AG09309 (cell line): ENCODE results near the gene SCGB1A1.
A peak's percentile ranks its signal among the peaks of the same experiment; 100 is the strongest.

Source experiments
- DNase-seq: peaks from one replicate; pipeline ENCODE4 v3.0.0-alpha.2; 2010; ENCODE audit warnings: low read depth
- H3K4me3 ChIP-seq: 2 replicates; pipeline ENCODE4 v1.5.1; 2011; ENCODE audit warnings: mild to moderate bottlenecking, low read depth, low read length, moderate library complexity; ENCODE audit not compliant: control insufficient read depth
- TF ChIP-seq, protein P1 (sequence below): IDR thresholded peaks from 2 replicates; pipeline ENCODE4 v1.5.1; 2011; ENCODE audit warnings: mild to moderate bottlenecking, low read depth, low read length, inconsistent platforms; ENCODE audit not compliant: insufficient read depth, control insufficient read depth; ENCODE audit errors: missing control alignments

Gene SCGB1A1

DNA sequence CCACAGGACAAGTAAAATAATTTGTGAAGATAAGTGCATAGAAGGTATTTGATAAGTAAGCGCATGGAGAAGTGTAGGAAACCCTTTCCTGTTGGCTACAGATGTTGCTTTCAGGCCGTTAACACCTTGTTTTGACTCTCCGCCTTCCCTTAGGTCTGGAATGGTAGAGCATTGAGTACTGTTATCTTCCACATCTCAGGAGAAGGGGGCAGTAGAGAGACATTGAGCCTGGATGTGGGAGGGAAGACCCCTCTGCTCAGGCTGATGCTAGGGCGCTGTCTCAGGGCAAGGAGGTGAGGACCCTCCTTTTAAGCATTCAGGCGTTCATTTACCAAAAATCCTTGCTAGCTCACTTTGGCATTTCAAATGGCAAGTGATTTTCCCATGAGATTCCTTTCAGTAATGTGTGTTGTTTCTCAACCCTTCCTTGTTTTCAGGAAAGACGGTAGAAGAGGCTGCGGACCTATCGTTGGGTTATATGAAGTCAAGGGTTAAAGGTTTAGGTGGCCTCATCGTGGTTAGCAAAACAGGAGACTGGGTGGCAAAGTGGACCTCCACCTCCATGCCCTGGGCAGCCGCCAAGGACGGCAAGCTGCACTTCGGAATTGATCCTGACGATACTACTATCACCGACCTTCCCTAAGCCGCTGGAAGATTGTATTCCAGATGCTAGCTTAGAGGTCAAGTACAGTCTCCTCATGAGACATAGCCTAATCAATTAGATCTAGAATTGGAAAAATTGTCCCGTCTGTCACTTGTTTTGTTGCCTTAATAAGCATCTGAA is 27.0 kb upstream of the SCGB1A1 start:
- H3K4me3 ChIP-seq, result no peak overlapping the region
- TF ChIP-seq, protein P1, sequence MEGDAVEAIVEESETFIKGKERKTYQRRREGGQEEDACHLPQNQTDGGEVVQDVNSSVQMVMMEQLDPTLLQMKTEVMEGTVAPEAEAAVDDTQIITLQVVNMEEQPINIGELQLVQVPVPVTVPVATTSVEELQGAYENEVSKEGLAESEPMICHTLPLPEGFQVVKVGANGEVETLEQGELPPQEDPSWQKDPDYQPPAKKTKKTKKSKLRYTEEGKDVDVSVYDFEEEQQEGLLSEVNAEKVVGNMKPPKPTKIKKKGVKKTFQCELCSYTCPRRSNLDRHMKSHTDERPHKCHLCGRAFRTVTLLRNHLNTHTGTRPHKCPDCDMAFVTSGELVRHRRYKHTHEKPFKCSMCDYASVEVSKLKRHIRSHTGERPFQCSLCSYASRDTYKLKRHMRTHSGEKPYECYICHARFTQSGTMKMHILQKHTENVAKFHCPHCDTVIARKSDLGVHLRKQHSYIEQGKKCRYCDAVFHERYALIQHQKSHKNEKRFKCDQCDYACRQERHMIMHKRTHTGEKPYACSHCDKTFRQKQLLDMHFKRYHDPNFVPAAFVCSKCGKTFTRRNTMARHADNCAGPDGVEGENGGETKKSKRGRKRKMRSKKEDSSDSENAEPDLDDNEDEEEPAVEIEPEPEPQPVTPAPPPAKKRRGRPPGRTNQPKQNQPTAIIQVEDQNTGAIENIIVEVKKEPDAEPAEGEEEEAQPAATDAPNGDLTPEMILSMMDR, result no peak
- DNase-seq, result no peak

DNA sequence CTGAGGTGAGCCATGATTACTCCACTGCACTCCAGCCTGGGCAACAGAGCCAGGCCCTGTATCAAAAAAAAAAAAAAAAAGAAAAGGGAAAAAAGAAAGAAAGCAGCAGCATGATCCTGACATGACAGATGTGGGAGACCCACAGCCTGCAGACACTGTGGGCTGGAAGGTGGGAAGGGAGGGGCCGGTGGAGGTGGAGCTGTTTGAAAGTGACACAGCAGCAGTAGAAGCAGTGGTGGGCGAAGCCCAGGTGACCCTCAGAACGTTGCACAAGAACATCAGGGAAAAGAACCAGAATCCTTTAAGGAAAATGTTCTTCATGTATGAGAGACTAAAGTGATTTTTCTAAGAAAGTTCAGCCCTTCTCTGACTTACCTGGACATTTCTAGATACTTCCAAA is 26.3 kb upstream of the SCGB1A1 start:
- H3K4me3 ChIP-seq, result no peak overlapping the region
- TF ChIP-seq, protein P1, result no peak
- DNase-seq, result no peak

DNA sequence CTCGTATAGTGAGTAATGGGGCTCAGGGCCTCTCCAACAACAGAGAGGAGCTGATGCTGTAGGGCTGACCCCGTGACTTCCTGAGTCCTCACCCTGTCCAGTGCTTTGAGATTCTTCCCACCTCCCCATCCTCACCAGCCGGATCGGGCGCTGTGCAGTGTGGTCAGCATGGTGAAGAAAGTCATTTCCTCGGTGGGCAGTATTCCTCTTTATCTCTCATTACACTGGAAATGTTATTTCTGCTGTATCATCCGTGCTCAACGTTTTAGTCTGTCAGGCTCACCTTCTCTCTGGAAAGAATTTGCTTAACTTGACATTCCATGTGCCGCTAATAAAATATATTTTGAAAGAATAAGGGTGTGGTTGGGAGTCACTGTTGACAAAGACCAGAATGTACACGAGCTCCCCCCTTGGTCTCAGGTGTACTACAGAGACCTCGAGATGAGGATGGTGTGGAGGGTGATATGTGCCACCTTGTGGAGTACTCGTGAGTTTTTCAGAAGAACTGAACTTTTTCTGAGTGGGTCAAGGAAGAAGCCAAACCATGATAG is 25.7 kb upstream of the SCGB1A1 start:
- TF ChIP-seq, protein P1, result no peak
- no peak overlapping the region for H3K4me3 ChIP-seq
- DNase-seq, result no peak

DNA sequence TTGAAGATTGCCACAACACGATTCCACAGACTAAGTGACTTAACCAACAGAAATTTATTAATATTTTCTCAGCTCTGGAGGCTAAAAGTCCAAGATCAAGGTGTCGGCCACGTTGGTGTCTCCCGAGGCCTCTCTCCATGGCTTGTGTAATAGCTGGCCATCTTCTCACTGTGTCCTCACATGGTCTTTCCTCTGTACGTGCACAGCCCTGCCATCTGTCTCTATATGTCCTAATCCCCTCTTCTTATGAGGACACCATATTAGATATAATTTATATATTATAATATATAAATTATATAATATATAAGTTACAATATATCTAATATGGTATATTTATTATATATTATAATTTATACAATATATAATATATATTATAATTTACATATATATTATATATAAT is 25.1 kb upstream of the SCGB1A1 start:
- no peak for DNase-seq
- TF ChIP-seq, protein P1, result no peak
- H3K4me3 ChIP-seq, result no peak overlapping the region

DNA sequence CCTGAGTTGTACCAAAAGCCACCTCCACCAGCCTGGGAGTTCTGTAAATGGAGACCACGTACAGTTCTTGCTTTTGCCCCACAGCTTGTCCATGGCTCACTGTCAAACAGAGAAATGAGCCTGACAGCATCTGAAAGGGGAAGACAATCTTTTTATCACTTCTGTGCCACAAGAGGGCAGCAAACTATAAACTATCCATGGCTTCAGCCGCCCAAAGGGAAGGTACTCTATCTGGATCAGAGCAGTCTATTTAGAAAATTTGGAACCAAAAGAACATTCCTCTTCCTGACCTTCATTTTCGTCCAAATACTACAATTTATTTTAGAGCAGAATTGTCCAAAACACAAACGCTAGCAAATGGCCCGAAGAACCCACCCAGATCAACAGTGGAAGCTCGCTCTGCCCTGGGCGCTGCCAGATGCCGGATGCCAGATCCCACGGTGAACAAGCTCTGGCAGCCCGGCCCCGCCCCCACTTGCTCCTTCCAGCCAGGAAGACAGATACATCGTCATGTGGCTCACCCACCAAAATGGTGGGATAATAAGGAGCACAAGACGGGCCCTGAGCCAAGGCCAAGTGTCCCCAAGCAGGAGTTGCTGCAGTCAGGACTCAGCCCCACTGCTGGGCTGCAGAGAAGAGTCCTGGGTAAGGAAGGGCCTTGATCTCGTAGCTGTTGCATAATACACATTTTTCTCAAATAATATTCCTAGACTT is 23.9 kb upstream of the SCGB1A1 start:
- H3K4me3 ChIP-seq, result peak overlapping the region; percentile 32
- peak; percentile 59 for DNase-seq
- TF ChIP-seq, protein P1, result peak; percentile 60

DNA sequence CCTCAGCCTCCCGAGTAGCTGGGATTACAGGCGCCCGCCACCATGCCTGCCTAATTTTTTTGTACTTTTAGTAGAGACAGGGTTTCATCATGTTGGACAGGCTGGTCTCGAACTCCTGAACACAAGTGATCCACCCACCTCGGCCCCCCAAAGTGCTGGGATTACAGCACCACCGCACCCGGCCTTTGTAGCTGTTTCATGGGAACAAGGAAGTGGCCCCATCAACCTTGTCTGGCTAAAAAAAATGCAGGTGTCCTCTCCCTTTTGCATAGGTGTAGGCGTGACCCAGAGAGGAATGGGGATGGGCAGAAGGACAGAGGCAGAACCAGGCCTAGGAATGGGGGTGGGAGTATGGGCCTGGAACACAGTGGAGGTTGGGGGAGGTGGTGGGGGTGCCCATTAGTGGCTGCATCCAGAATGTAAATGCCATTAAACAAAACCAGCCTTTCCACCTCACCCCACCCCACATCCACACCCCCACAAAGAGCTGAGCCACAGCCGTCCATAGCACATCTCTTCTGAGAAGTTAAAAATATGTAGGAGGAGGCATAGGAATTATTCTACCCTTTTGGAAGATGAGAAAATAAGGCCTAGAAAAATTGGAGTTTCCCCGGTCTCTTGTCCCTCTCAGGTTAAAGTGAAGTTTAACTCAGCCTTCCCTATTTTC is 22.8 kb upstream of the SCGB1A1 start:
- H3K4me3 ChIP-seq, result no peak overlapping the region
- TF ChIP-seq, protein P1, result no peak
- no peak for DNase-seq
